Body of pancreas (tissue), 4 donors: ENCODE measurements around the gene PAM.

ENCODE experiments used
- CTCF ChIP-seq, 7 experiments: fragments of 450-650 bp in 4 of 7; fragments of 200-600 bp in 3 of 7; sonication (generic) in 3 of 7; IDR thresholded peaks; one replicate each; pipeline ENCODE4 v1.5.1; 2016 to 2019; ENCODE audit warnings: antibody characterized with exemption in 7 of 7
- POLR2A ChIP-seq, 3 donors: fragments of 450-650 bp; IDR thresholded peaks; one replicate each; pipeline ENCODE4 v1.6.1; 2016; ENCODE audit warnings: antibody characterized with exemption in 3 of 3, mild to moderate bottlenecking in 2 of 3

GRCh38 chr5:103003872-103004271 is 248.8 kb downstream of the PAM start:
- no peak for TF ChIP-seq CTCF (IDR thresholded peaks at IDR 0.05)
- TF ChIP-seq POLR2A (IDR thresholded peaks at IDR 0.05), result no peak
